ENCODE results near the gene ANO5.

- TF ChIP-seq EZH2phosphoT487 (conservative IDR thresholded peaks at IDR 0.05; ENCODE audit: low read length) (no peak), CTCF (IDR thresholded peaks at IDR 0.05; ENCODE audit: insufficient read depth, low read length, poor library complexity, severe bottlenecking) (no peak)
Observed at GRCh38 chr11:22225190-22225589, 32.3 kb downstream of the ANO5 start.

All from SU-DHL-6 (cell line).